Measurements from ENCODE around the gene CHST3.

DNA sequence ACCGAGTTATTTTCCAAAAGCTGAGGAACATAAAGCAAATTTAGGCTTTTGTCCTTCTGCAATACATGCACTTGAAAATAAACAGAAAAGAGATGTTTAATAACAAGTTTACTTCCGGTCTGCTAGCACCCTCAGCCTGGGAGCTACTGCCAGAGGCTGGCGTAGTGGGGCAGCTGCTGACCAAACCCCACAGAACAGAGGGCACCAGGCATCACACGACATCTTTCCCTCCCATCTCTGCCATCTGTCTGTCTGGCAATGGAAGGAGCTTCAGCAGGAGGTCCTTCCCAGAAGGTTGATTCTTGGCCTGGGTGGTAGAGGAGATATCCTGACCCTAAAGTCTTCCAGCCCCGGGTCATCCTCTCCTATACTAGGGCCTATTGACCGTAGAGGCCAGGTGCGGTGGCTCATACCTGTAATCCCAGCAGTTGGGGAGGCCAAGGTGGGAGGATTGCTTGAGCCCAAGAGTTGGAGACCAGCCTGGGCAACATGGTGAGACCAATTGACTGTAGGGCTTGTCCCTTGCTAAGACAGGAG, 47.8 kb downstream of the CHST3 start:
- TF ChIP-seq, protein P1, sequence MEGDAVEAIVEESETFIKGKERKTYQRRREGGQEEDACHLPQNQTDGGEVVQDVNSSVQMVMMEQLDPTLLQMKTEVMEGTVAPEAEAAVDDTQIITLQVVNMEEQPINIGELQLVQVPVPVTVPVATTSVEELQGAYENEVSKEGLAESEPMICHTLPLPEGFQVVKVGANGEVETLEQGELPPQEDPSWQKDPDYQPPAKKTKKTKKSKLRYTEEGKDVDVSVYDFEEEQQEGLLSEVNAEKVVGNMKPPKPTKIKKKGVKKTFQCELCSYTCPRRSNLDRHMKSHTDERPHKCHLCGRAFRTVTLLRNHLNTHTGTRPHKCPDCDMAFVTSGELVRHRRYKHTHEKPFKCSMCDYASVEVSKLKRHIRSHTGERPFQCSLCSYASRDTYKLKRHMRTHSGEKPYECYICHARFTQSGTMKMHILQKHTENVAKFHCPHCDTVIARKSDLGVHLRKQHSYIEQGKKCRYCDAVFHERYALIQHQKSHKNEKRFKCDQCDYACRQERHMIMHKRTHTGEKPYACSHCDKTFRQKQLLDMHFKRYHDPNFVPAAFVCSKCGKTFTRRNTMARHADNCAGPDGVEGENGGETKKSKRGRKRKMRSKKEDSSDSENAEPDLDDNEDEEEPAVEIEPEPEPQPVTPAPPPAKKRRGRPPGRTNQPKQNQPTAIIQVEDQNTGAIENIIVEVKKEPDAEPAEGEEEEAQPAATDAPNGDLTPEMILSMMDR (conservative IDR thresholded peaks at IDR 0.05; ENCODE audit: low read depth in 2 of 2): no peak
- TF ChIP-seq EZH2 (IDR thresholded peaks at IDR 0.05; ENCODE audit: low read depth, unreplicated experiment) (no peak), ZNF114 (CRISPR knock-in tag; IDR thresholded peaks at IDR 0.05) (no peak), EZH2phosphoT487 (IDR thresholded peaks at IDR 0.05; ENCODE audit: unreplicated experiment) (no peak), STAT1 (IDR thresholded peaks at IDR 0.05; ENCODE audit: unreplicated experiment) (no peak)
- TF ChIP-seq, protein P2, sequence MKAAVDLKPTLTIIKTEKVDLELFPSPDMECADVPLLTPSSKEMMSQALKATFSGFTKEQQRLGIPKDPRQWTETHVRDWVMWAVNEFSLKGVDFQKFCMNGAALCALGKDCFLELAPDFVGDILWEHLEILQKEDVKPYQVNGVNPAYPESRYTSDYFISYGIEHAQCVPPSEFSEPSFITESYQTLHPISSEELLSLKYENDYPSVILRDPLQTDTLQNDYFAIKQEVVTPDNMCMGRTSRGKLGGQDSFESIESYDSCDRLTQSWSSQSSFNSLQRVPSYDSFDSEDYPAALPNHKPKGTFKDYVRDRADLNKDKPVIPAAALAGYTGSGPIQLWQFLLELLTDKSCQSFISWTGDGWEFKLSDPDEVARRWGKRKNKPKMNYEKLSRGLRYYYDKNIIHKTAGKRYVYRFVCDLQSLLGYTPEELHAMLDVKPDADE (IDR thresholded peaks at IDR 0.05): no peak

Data from GM23338 (cell line).